Neural progenitor cell (in vitro differentiated cells): ENCODE data around the gene SMC5.

Experiments
- EZH2 ChIP-seq: fragments of 200-600 bp; sonication (generic); IDR thresholded peaks from 2 replicates; pipeline ENCODE4 v1.6.1; 2017; ENCODE audit warnings: antibody characterized with exemption, mild to moderate bottlenecking, moderate library complexity
- TF ChIP-seq, protein P1 (sequence below): fragments of 200-600 bp; sonication (generic); IDR thresholded peaks from 2 replicates; pipeline ENCODE4 v1.5.1; 2017; ENCODE audit warnings: antibody characterized with exemption, mild to moderate bottlenecking

DNA sequence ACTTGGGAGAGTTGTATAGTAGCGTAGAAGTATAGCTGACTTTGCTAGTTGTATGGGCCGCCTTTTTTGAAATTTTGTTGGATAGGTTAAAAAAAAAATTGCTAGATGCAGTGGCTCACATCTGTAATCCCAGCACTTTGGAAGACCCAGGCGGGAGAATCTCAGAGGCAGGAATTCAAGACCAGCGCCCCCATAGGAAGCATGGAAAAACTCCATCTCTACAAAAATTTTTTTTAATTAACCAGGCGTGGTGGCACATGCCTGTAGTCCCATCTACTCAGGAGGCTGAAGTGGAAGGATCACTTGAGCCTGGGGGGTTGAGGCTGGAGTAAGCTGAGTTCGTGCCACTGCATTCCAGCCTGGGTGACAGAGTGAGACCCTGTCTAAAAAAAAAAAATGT is 59.2 kb downstream of the SMC5 start:
- TF ChIP-seq, protein P1, sequence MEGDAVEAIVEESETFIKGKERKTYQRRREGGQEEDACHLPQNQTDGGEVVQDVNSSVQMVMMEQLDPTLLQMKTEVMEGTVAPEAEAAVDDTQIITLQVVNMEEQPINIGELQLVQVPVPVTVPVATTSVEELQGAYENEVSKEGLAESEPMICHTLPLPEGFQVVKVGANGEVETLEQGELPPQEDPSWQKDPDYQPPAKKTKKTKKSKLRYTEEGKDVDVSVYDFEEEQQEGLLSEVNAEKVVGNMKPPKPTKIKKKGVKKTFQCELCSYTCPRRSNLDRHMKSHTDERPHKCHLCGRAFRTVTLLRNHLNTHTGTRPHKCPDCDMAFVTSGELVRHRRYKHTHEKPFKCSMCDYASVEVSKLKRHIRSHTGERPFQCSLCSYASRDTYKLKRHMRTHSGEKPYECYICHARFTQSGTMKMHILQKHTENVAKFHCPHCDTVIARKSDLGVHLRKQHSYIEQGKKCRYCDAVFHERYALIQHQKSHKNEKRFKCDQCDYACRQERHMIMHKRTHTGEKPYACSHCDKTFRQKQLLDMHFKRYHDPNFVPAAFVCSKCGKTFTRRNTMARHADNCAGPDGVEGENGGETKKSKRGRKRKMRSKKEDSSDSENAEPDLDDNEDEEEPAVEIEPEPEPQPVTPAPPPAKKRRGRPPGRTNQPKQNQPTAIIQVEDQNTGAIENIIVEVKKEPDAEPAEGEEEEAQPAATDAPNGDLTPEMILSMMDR = peak; percentile 52
- no peak for TF ChIP-seq EZH2
